ENCODE results near the gene TSHZ2. TPM values are rescaled to one million over a fixed set of nuclear protein-coding genes. Genes with fewer than 3 reads are reported as not detected.

Gene TSHZ2
- total RNA-seq, 4 donors from 2014 or later, result 1.0 to 3.5 (median 2.8) TPM

DNA sequence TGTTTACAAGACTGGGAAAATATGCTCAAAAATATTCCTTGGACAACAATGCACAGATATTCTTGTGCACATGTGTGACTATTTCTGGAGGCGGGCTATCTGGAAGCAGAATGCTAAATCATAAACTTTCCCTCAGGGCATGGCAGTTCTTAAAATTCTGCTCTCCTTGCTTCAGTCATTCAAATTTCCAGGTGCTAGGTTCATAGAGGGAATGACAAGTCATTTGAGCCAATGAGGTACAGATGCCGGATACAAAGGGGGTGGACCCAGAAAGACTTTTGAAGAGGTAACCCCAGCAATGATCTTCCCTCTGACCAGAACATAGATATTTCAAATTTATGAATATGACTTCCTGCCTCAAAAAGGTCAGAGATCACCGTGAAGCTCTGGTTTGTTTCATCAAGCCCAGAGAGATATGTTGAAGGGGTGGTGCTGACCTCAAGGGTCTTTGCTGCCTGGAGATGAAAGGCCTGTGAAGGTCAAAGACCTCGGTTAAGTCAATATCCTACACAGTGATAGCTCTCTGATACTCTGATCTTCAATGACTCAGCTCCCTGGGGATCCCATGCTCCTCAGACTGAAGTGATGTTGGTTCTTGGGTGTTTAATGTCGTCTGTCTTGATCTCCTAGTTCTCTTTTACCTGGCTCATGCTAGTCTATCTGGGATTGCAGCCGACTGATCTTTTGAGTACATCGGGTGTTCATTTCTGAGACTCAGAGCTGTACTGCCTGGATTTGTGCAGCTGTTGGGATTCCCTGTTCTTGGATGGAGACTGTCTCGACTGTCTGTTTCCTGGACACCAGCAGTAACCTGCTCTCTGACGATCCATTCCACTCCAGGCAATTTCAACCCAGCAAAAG, 47.5 kb upstream of the TSHZ2 start:
- intact Hi-C loops (cut with DNase I; ENCODE audit: low total_unique reads) (no loop called here), in situ Hi-C loops (cut with MboI; ENCODE audit: low sequenced_read_pairs in 4 of 4) (no loop called here)
- Histone ChIP-seq H3K27me3 (no peaks in the 10 kb centered on the region), H3K27ac (no peak overlapping the region), H3K9me3 (no peaks in the 10 kb centered on the region), H3K36me3 (no peaks in the 10 kb centered on the region), H3K4me3 (no peak overlapping the region), H3K4me1 (no peaks in the 10 kb centered on the region)
- no peak for ATAC-seq
- TF ChIP-seq, protein P1, sequence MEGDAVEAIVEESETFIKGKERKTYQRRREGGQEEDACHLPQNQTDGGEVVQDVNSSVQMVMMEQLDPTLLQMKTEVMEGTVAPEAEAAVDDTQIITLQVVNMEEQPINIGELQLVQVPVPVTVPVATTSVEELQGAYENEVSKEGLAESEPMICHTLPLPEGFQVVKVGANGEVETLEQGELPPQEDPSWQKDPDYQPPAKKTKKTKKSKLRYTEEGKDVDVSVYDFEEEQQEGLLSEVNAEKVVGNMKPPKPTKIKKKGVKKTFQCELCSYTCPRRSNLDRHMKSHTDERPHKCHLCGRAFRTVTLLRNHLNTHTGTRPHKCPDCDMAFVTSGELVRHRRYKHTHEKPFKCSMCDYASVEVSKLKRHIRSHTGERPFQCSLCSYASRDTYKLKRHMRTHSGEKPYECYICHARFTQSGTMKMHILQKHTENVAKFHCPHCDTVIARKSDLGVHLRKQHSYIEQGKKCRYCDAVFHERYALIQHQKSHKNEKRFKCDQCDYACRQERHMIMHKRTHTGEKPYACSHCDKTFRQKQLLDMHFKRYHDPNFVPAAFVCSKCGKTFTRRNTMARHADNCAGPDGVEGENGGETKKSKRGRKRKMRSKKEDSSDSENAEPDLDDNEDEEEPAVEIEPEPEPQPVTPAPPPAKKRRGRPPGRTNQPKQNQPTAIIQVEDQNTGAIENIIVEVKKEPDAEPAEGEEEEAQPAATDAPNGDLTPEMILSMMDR (IDR thresholded peaks at IDR 0.05 in 4 of 5, conservative IDR thresholded peaks at IDR 0.05 in 1 of 5), result no peak
- TF ChIP-seq POLR2A (IDR thresholded peaks at IDR 0.05), result no peak
- DNase-seq, result no peak

DNA sequence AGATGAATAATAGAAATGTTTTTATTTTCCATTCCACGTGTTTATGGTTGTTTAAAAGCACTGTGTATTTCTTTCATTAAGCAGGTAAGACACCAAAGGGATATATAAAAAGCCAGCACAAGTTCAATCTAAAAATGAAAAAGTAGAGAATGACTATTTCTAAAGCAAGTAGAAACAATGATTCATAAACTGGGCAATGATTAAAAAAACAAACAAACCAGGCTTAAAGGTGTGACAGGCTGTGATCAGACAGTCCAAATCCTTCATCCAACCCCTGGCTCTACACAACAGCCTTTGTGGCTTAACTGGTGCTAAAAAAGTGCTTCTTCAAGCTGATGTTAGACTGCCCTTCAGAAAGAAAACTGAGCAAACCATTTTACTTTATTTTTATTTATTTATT, 45.7 kb upstream of the TSHZ2 start:
- H3K27ac ChIP-seq, result no peak overlapping the region
- in situ Hi-C loops (cut with MboI; ENCODE audit: low sequenced_read_pairs in 4 of 4) (no loop called here), intact Hi-C loops (cut with DNase I; ENCODE audit: low total_unique reads) (no loop called here)
- no peaks in the 10 kb centered on the region for H3K36me3 ChIP-seq
- no peak for ATAC-seq
- H3K9me3 ChIP-seq, result no peaks in the 10 kb centered on the region
- H3K4me3 ChIP-seq, result no peak overlapping the region
- H3K27me3 ChIP-seq, result no peaks in the 10 kb centered on the region
- DNase-seq, result no peak
- TF ChIP-seq, protein P1 (IDR thresholded peaks at IDR 0.05 in 4 of 5, conservative IDR thresholded peaks at IDR 0.05 in 1 of 5), result no peak
- TF ChIP-seq POLR2A (IDR thresholded peaks at IDR 0.05), result no peak
- no peaks in the 10 kb centered on the region for H3K4me1 ChIP-seq

DNA sequence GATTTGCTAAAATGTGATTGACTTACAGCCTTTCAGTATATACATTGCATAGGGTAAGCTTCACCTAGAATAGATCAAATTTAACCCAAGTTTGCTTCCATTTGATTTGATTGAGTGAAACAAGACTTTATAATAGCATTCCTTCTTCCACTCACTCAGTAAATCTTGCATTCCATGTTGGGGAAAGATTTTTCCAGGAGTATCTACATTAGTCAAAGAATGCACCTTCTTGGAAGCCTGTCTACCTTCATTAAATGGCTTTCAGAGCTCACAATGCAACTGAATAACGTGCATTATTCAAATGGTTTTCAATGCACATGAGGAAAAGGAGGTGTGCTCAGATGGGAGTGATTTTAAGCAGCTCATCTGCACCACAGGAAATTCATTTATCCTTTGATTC, 38.3 kb upstream of the TSHZ2 start:
- H3K27me3 ChIP-seq, result no peaks in the 10 kb centered on the region
- no peaks in the 10 kb centered on the region for H3K9me3 ChIP-seq
- intact Hi-C loops (cut with DNase I; ENCODE audit: low total_unique reads) (no loop called here), in situ Hi-C loops (cut with MboI; ENCODE audit: low sequenced_read_pairs in 4 of 4) (no loop called here)
- H3K27ac ChIP-seq, result no peak overlapping the region
- no peak overlapping the region for H3K4me3 ChIP-seq
- no peak for DNase-seq
- H3K36me3 ChIP-seq, result no peaks in the 10 kb centered on the region
- no peaks in the 10 kb centered on the region for H3K4me1 ChIP-seq
- TF ChIP-seq, protein P1 (IDR thresholded peaks at IDR 0.05 in 4 of 5, conservative IDR thresholded peaks at IDR 0.05 in 1 of 5), result no peak
- no peak for ATAC-seq

DNA sequence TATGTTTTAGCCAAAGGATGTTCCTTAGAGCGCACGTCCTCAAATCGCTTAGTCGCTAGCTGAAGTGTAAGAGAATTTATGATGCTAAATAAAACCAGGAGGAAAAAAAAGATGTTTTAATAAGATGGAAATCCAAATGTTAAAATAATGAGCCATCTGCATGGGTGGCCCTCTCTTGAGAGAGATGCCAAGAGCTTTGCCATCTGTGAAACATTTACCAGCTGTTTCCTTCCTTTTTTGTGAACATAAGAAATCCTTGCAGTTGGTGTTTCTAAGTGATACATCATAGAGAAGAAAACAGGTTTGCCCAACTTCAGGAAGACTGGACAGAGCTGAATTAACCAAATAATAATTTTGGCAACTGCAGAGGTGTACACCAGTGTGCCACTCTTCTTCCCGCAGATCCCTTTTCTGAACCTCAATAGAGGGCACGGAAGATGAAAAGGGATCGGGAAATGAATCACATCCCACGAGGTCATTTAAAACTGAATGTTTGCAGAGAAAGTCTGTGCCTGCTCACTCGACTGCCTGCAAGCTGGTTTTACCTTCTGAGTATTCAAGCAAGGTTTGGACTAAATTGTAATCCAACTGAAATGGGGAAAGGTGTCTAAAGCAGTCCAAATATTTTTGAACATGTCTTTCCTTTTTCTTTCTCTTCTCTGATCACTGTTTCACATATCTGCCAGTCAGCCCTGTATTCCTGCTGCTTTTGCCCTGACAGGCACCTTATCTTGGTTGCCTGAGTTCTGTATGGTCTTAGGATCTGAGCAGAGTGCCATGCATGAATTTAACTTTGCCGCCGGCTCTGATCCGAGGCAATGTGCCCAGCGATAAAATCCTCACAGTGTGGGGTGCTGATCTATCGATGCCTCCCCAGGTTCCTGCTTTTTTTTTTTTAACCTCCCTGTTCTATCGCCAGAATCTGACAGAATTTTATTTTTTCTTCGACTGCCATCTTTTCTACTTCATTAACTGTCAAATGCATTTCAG, 35.5 kb upstream of the TSHZ2 start:
- no peak overlapping the region for H3K4me3 ChIP-seq
- DNase-seq (no peak), ATAC-seq (no peak)
- TF ChIP-seq POLR2A (IDR thresholded peaks at IDR 0.05), result no peak
- TF ChIP-seq, protein P1 (IDR thresholded peaks at IDR 0.05 in 4 of 5, conservative IDR thresholded peaks at IDR 0.05 in 1 of 5), result no peak
- no peaks in the 10 kb centered on the region for H3K27me3 ChIP-seq
- no peak overlapping the region for H3K27ac ChIP-seq
- in situ Hi-C loops (cut with MboI; ENCODE audit: low sequenced_read_pairs in 4 of 4) (no loop called here), intact Hi-C loops (cut with DNase I; ENCODE audit: low total_unique reads) (no loop called here)
- H3K9me3 ChIP-seq, result no peaks in the 10 kb centered on the region
- no peaks in the 10 kb centered on the region for H3K4me1 ChIP-seq
- no peaks in the 10 kb centered on the region for H3K36me3 ChIP-seq
